Sigmoid colon (tissue), 4 donors: Measurements from ENCODE around the gene WFDC11.
"Not testable (repeated sequence)": the region's sequence is repeated elsewhere in the genome, so short reads cannot be mapped to it uniquely, and the experiment has no call there.

ENCODE experiments used
- EP300 ChIP-seq, 4 donors: sonication (generic); formaldehyde crosslinking; IDR thresholded peaks; one replicate each; pipeline ENCODE4 v1.6.1; 2017; ENCODE audit warnings: antibody characterized with exemption in 4 of 4
- POLR2A ChIP-seq, 2 donors: fragments of 450-650 bp; IDR thresholded peaks; one replicate each; pipeline ENCODE4 v1.6.1; 2016; ENCODE audit warnings: antibody characterized with exemption in 2 of 2, mild to moderate bottlenecking in 2 of 2, moderate library complexity in 2 of 2
- POLR2AphosphoS5 ChIP-seq, 4 donors: sonication (generic); formaldehyde crosslinking; IDR thresholded peaks; one replicate each; pipeline ENCODE4 v1.6.1; 2017; ENCODE audit warnings: antibody characterized with exemption in 4 of 4
- TF ChIP-seq, protein P1 (sequence below), 4 experiments: fragments of 450-650 bp in 3 of 4; fragments of 200-600 bp in 1 of 4; IDR thresholded peaks; one replicate each; pipeline ENCODE4 v1.5.1; 2016 to 2019; ENCODE audit warnings: antibody characterized with exemption in 4 of 4, mild to moderate bottlenecking in 3 of 4, moderate library complexity in 2 of 4

DNA sequence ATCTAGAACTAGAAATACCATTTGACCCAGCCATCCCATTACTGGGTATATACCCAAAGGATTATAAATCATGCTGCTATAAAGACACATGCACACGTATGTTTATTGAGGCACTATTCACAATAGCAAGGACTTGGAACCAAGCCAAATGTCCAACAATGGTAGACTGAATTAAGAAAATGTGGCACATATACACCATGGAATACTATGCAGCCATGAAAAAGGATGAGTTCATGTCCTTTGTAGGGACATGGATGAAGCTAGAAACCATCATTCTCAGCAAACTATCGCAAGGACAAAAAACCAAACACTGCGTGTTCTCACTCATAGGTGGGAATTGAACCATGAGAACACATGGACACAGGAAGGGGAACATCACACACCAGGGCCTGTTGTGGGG lies 13.0 kb downstream of the WFDC11 start:
- TF ChIP-seq, protein P1, sequence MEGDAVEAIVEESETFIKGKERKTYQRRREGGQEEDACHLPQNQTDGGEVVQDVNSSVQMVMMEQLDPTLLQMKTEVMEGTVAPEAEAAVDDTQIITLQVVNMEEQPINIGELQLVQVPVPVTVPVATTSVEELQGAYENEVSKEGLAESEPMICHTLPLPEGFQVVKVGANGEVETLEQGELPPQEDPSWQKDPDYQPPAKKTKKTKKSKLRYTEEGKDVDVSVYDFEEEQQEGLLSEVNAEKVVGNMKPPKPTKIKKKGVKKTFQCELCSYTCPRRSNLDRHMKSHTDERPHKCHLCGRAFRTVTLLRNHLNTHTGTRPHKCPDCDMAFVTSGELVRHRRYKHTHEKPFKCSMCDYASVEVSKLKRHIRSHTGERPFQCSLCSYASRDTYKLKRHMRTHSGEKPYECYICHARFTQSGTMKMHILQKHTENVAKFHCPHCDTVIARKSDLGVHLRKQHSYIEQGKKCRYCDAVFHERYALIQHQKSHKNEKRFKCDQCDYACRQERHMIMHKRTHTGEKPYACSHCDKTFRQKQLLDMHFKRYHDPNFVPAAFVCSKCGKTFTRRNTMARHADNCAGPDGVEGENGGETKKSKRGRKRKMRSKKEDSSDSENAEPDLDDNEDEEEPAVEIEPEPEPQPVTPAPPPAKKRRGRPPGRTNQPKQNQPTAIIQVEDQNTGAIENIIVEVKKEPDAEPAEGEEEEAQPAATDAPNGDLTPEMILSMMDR (IDR thresholded peaks at IDR 0.05), result not testable (repeated sequence)
- not testable (repeated sequence) for TF ChIP-seq POLR2A, POLR2AphosphoS5, EP300 (IDR thresholded peaks at IDR 0.05)
